Activated naive CD8-positive, alpha-beta T cell (primary cell): ENCODE measurements around the gene CAMK2D.
"Not testable (repeated sequence)": the region's sequence is repeated elsewhere in the genome, so short reads cannot be mapped to it uniquely, and the experiment has no call there.

Experiments used
- H3K27ac Mint-ChIP-seq: one replicate; pipeline ENCODE4 v1.8.0; 2021; ENCODE audit warnings: mixed read lengths
- H3K27me3 Mint-ChIP-seq: one replicate; pipeline ENCODE4 v1.8.0; 2021; ENCODE audit warnings: mixed read lengths
- H3K36me3 Mint-ChIP-seq: one replicate; pipeline ENCODE4 v1.8.0; 2021; ENCODE audit warnings: mixed read lengths
- H3K4me1 Mint-ChIP-seq: one replicate; pipeline ENCODE4 v1.8.0; 2021; ENCODE audit warnings: low read depth, mixed read lengths
- H3K4me3 Mint-ChIP-seq: one replicate; pipeline ENCODE4 v1.8.0; 2021; ENCODE audit warnings: mild to moderate bottlenecking, mixed read lengths
- H3K9me3 Mint-ChIP-seq: one replicate; pipeline ENCODE4 v1.8.0; 2021; ENCODE audit warnings: low read depth, mixed read lengths

The CAMK2D gene

GRCh38 chr4:113773756-113774155, 12.2 kb upstream of the CAMK2D start:
- Mint-ChIP-seq H3K4me3 (peak overlapping the region; percentile 73), H3K9me3 (no peaks in the 10 kb centered on the region), H3K36me3 (no peaks in the 10 kb centered on the region), H3K4me1 (peaks cover 28% of the 10 kb centered on the region), H3K27ac (no peak overlapping the region), H3K27me3 (no peaks in the 10 kb centered on the region)

- Mint-ChIP-seq H3K4me3 (peak overlapping the region; percentile 73), H3K27ac (no peak overlapping the region), H3K9me3 (no peaks in the 10 kb centered on the region), H3K4me1 (peaks cover 28% of the 10 kb centered on the region), H3K36me3 (no peaks in the 10 kb centered on the region), H3K27me3 (no peaks in the 10 kb centered on the region)
Observed at GRCh38 chr4:113773014-113773413, 11.5 kb upstream of the CAMK2D start.

- H3K27me3 Mint-ChIP-seq = no peaks in the 10 kb centered on the region
- H3K4me3 Mint-ChIP-seq = no peak overlapping the region
- H3K27ac Mint-ChIP-seq = no peak overlapping the region
- no peaks in the 10 kb centered on the region for H3K9me3 Mint-ChIP-seq
- peaks cover 32% of the 10 kb centered on the region for H3K4me1 Mint-ChIP-seq
- no peaks in the 10 kb centered on the region for H3K36me3 Mint-ChIP-seq
Observed at GRCh38 chr4:113772319-113772718, 10.8 kb upstream of the CAMK2D start.

- H3K27ac Mint-ChIP-seq = peak overlapping the region; percentile 81
- no peaks in the 10 kb centered on the region for H3K9me3 Mint-ChIP-seq
- peaks cover 2% of the 10 kb centered on the region for H3K36me3 Mint-ChIP-seq
- H3K4me3 Mint-ChIP-seq = peak overlapping the region; percentile 38
- no peaks in the 10 kb centered on the region for H3K27me3 Mint-ChIP-seq
- H3K4me1 Mint-ChIP-seq = peaks cover 45% of the 10 kb centered on the region
Observed at GRCh38 chr4:113769744-113770143, 8.2 kb upstream of the CAMK2D start.

GRCh38 chr4:113768952-113769351, 7.4 kb upstream of the CAMK2D start:
- H3K4me3 Mint-ChIP-seq = no peak overlapping the region
- peaks cover 2% of the 10 kb centered on the region for H3K36me3 Mint-ChIP-seq
- peaks cover 48% of the 10 kb centered on the region for H3K4me1 Mint-ChIP-seq
- H3K9me3 Mint-ChIP-seq = no peaks in the 10 kb centered on the region
- no peak overlapping the region for H3K27ac Mint-ChIP-seq
- H3K27me3 Mint-ChIP-seq = no peaks in the 10 kb centered on the region

- H3K4me1 Mint-ChIP-seq = peaks cover 46% of the 10 kb centered on the region
- H3K27ac Mint-ChIP-seq = no peak overlapping the region
- peaks cover 2% of the 10 kb centered on the region for H3K36me3 Mint-ChIP-seq
- H3K9me3 Mint-ChIP-seq = no peaks in the 10 kb centered on the region
- no peaks in the 10 kb centered on the region for H3K27me3 Mint-ChIP-seq
- no peak overlapping the region for H3K4me3 Mint-ChIP-seq
Observed at GRCh38 chr4:113766882-113767281, 5.3 kb upstream of the CAMK2D start.

- Mint-ChIP-seq H3K36me3 (peaks cover 2% of the 10 kb centered on the region), H3K27ac (peak overlapping the region; percentile 76), H3K27me3 (no peaks in the 10 kb centered on the region), H3K4me3 (no peak overlapping the region), H3K9me3 (no peaks in the 10 kb centered on the region), H3K4me1 (peaks cover 38% of the 10 kb centered on the region)
Observed at GRCh38 chr4:113764720-113765264, 3.3 kb upstream of the CAMK2D start.

GRCh38 chr4:113763923-113764322, 2.4 kb upstream of the CAMK2D start:
- not testable (repeated sequence) for H3K9me3 Mint-ChIP-seq, H3K36me3 Mint-ChIP-seq, H3K4me3 Mint-ChIP-seq, H3K27me3 Mint-ChIP-seq
- Mint-ChIP-seq H3K27ac (peak overlapping the region; percentile 76), H3K4me1 (peaks cover 34% of the 10 kb centered on the region)

GRCh38 chr4:113763029-113763285, 1.4 kb upstream of the CAMK2D start:
- no peaks in the 10 kb centered on the region for H3K27me3 Mint-ChIP-seq
- peaks cover 11% of the 10 kb centered on the region for H3K36me3 Mint-ChIP-seq
- peak overlapping the region; percentile 91 for H3K4me3 Mint-ChIP-seq
- H3K27ac Mint-ChIP-seq = peak overlapping the region; percentile 95
- H3K9me3 Mint-ChIP-seq = no peaks in the 10 kb centered on the region
- H3K4me1 Mint-ChIP-seq = peaks cover 43% of the 10 kb centered on the region

GRCh38 chr4:113762186-113763028, 869 bp upstream of the CAMK2D start:
- Mint-ChIP-seq H3K9me3 (no peaks in the 10 kb centered on the region), H3K27me3 (no peaks in the 10 kb centered on the region), H3K36me3 (peaks cover 15% of the 10 kb centered on the region), H3K27ac (peak overlapping the region; percentile 95), H3K4me3 (peak overlapping the region; percentile 91), H3K4me1 (peaks cover 45% of the 10 kb centered on the region)

- no peaks in the 10 kb centered on the region for H3K9me3 Mint-ChIP-seq
- peaks cover 15% of the 10 kb centered on the region for H3K36me3 Mint-ChIP-seq
- H3K4me3 Mint-ChIP-seq = peak overlapping the region; percentile 97
- peaks cover 50% of the 10 kb centered on the region for H3K4me1 Mint-ChIP-seq
- H3K27me3 Mint-ChIP-seq = no peaks in the 10 kb centered on the region
- H3K27ac Mint-ChIP-seq = peak overlapping the region; percentile 98
Observed at GRCh38 chr4:113760795-113761619, 531 bp downstream of the CAMK2D start.

GRCh38 chr4:113760094-113760794, 1.3 kb downstream of the CAMK2D start:
- H3K9me3 Mint-ChIP-seq = no peaks in the 10 kb centered on the region

GRCh38 chr4:113759696-113760093, 1.8 kb downstream of the CAMK2D start:
- peak overlapping the region; percentile 98 for H3K27ac Mint-ChIP-seq
- peaks cover 58% of the 10 kb centered on the region for H3K4me1 Mint-ChIP-seq
- no peaks in the 10 kb centered on the region for H3K27me3 Mint-ChIP-seq

More at GRCh38 chr4:113760094-113760794, 1.3 kb downstream of the CAMK2D start:
- peak overlapping the region; percentile 98 for H3K27ac Mint-ChIP-seq
- H3K36me3 Mint-ChIP-seq = peaks cover 20% of the 10 kb centered on the region
- H3K4me1 Mint-ChIP-seq = peaks cover 53% of the 10 kb centered on the region
- H3K4me3 Mint-ChIP-seq = peak overlapping the region; percentile 97
- no peaks in the 10 kb centered on the region for H3K27me3 Mint-ChIP-seq

GRCh38 chr4:113758372-113758771, 3.2 kb downstream of the CAMK2D start:
- no peaks in the 10 kb centered on the region for H3K9me3 Mint-ChIP-seq
- peaks cover 20% of the 10 kb centered on the region for H3K36me3 Mint-ChIP-seq
- peaks cover 59% of the 10 kb centered on the region for H3K4me1 Mint-ChIP-seq
- H3K4me3 Mint-ChIP-seq = peak overlapping the region; percentile 97
- no peaks in the 10 kb centered on the region for H3K27me3 Mint-ChIP-seq
- peak overlapping the region; percentile 95 for H3K27ac Mint-ChIP-seq

More at GRCh38 chr4:113759696-113760093, 1.8 kb downstream of the CAMK2D start:
- H3K36me3 Mint-ChIP-seq = peaks cover 20% of the 10 kb centered on the region
- H3K4me3 Mint-ChIP-seq = peak overlapping the region; percentile 97
- no peaks in the 10 kb centered on the region for H3K9me3 Mint-ChIP-seq
